Measurements from ENCODE around the gene UGT1A1. TPM values are rescaled to one million over a fixed set of nuclear protein-coding genes. Genes with fewer than 3 reads are reported as not detected.

UGT1A1 gene
- total RNA-seq, 1 experiment from 2014 or later = not detected

DNA sequence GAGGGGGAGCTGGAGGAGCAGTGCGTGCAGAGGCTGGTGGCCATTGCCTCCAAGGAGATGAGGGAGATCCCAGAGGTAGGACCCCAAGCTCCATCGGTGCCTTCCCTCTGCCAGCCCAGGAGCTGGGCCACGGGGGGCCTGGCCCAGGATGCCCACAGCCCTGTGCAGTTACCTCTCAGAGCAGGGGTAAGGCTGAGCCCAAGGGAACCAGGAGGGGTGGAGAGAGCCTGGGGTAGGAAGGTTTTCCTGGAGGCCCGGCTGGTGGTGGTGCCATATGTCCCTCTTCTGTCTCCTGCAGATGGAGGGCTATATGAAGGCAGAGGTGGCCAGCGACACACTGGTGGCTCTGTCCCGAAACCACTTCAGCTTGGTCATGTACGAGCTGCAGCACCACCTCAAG lies 29.5 kb downstream of the UGT1A1 start:
- no peaks in the 10 kb centered on the region for H3K4me1 ChIP-seq (ENCODE audit: control insufficient read depth in 1 of 2, insufficient read depth in 2 of 2, low read length in 2 of 2)
- no peak for DNase-seq (ENCODE audit: low read depth, low spot score)
- ChIA-PET RAD21 (ENCODE audit: low non-redundant PET in 1 of 2, low total read pairs in 2 of 2, uncharacterized antibody in 2 of 2, unreplicated experiment in 2 of 2) (no interaction called here), CTCF (no interaction called here), POLR2A (no interaction called here)
- intact Hi-C loops (cut with micrococcal nuclease) = no loop called here
- no TSS peak for BruUV-seq (replicated peaks)
- no peaks in the 10 kb centered on the region for H4K20me1 ChIP-seq (ENCODE audit: insufficient read depth)
- no peaks in the 10 kb centered on the region for H3K9me3 ChIP-seq (ENCODE audit: control insufficient read depth in 1 of 2, insufficient read depth in 1 of 2, low read depth in 1 of 2, low read length in 2 of 2)
- H3K79me2 ChIP-seq (ENCODE audit: insufficient read depth, low read length) = no peaks in the 10 kb centered on the region
- no peak overlapping the region for H3K4me3 ChIP-seq (replicated peaks in 1 of 2; ENCODE audit: low read depth in 1 of 2, low read length in 2 of 2)
- no peak overlapping the region for H3K9ac ChIP-seq (ENCODE audit: low read length)
- H3K27me3 ChIP-seq (ENCODE audit: insufficient read depth, low read length) = no peaks in the 10 kb centered on the region
- H2AFZ ChIP-seq (ENCODE audit: low read depth, low read length, poor library complexity, severe bottlenecking) = no peak overlapping the region
- no peak for ATAC-seq
- H3K9me2 ChIP-seq (ENCODE audit: insufficient read depth) = no peaks in the 10 kb centered on the region
- TF ChIP-seq YY1 (IDR thresholded peaks at IDR 0.05; ENCODE audit: extremely low read depth, insufficient replicate concordance, low read depth, low read length) (no peak), EGR1 (IDR thresholded peaks at IDR 0.05; ENCODE audit: low read depth) (no peak), POLR2A (IDR thresholded peaks at IDR 0.05; ENCODE audit: borderline replicate concordance, extremely low read depth, insufficient read depth, insufficient read length) (no peak), SIN3A (IDR thresholded peaks at IDR 0.05; ENCODE audit: low read depth) (no peak), POLR2AphosphoS5 (IDR thresholded peaks at IDR 0.05; ENCODE audit: low read depth, low read length) (no peak), CEBPB (IDR thresholded peaks at IDR 0.05; ENCODE audit: low read depth) (no peak), FOSL1 (IDR thresholded peaks at IDR 0.05; ENCODE audit: low read depth) (no peak), EZH2phosphoT487 (IDR thresholded peaks at IDR 0.05; ENCODE audit: borderline replicate concordance) (no peak), SRF (IDR thresholded peaks at IDR 0.05; ENCODE audit: low read depth) (no peak), ELF1 (IDR thresholded peaks at IDR 0.05; ENCODE audit: borderline replicate concordance, low read depth) (no peak), ZNF274 (IDR thresholded peaks at IDR 0.05; ENCODE audit: low read depth, low read length) (no peak), RAD21 (IDR thresholded peaks at IDR 0.05; ENCODE audit: low read depth) (no peak), CBX3 (IDR thresholded peaks at IDR 0.05; ENCODE audit: low read depth) (no peak), SP1 (IDR thresholded peaks at IDR 0.05; ENCODE audit: low read depth) (no peak), JUND (IDR thresholded peaks at IDR 0.05) (no peak), TCF7L2 (IDR thresholded peaks at IDR 0.05; ENCODE audit: borderline replicate concordance, extremely low read depth, insufficient read depth, insufficient read length) (no peak)
- TF ChIP-seq, protein P1, sequence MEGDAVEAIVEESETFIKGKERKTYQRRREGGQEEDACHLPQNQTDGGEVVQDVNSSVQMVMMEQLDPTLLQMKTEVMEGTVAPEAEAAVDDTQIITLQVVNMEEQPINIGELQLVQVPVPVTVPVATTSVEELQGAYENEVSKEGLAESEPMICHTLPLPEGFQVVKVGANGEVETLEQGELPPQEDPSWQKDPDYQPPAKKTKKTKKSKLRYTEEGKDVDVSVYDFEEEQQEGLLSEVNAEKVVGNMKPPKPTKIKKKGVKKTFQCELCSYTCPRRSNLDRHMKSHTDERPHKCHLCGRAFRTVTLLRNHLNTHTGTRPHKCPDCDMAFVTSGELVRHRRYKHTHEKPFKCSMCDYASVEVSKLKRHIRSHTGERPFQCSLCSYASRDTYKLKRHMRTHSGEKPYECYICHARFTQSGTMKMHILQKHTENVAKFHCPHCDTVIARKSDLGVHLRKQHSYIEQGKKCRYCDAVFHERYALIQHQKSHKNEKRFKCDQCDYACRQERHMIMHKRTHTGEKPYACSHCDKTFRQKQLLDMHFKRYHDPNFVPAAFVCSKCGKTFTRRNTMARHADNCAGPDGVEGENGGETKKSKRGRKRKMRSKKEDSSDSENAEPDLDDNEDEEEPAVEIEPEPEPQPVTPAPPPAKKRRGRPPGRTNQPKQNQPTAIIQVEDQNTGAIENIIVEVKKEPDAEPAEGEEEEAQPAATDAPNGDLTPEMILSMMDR (IDR thresholded peaks at IDR 0.05 in 2 of 3, conservative IDR thresholded peaks at IDR 0.05 in 1 of 3; ENCODE audit: borderline replicate concordance in 1 of 3, insufficient read depth in 1 of 3, low read depth in 2 of 3, low read length in 2 of 3) = no peak
- TF ChIP-seq, protein P2, sequence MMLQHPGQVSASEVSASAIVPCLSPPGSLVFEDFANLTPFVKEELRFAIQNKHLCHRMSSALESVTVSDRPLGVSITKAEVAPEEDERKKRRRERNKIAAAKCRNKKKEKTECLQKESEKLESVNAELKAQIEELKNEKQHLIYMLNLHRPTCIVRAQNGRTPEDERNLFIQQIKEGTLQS (IDR thresholded peaks at IDR 0.05) = no peak
- TF ChIP-seq, protein P3, sequence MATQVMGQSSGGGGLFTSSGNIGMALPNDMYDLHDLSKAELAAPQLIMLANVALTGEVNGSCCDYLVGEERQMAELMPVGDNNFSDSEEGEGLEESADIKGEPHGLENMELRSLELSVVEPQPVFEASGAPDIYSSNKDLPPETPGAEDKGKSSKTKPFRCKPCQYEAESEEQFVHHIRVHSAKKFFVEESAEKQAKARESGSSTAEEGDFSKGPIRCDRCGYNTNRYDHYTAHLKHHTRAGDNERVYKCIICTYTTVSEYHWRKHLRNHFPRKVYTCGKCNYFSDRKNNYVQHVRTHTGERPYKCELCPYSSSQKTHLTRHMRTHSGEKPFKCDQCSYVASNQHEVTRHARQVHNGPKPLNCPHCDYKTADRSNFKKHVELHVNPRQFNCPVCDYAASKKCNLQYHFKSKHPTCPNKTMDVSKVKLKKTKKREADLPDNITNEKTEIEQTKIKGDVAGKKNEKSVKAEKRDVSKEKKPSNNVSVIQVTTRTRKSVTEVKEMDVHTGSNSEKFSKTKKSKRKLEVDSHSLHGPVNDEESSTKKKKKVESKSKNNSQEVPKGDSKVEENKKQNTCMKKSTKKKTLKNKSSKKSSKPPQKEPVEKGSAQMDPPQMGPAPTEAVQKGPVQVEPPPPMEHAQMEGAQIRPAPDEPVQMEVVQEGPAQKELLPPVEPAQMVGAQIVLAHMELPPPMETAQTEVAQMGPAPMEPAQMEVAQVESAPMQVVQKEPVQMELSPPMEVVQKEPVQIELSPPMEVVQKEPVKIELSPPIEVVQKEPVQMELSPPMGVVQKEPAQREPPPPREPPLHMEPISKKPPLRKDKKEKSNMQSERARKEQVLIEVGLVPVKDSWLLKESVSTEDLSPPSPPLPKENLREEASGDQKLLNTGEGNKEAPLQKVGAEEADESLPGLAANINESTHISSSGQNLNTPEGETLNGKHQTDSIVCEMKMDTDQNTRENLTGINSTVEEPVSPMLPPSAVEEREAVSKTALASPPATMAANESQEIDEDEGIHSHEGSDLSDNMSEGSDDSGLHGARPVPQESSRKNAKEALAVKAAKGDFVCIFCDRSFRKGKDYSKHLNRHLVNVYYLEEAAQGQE (IDR thresholded peaks at IDR 0.05; ENCODE audit: low read depth) = no peak
- TF ChIP-seq, protein P4, sequence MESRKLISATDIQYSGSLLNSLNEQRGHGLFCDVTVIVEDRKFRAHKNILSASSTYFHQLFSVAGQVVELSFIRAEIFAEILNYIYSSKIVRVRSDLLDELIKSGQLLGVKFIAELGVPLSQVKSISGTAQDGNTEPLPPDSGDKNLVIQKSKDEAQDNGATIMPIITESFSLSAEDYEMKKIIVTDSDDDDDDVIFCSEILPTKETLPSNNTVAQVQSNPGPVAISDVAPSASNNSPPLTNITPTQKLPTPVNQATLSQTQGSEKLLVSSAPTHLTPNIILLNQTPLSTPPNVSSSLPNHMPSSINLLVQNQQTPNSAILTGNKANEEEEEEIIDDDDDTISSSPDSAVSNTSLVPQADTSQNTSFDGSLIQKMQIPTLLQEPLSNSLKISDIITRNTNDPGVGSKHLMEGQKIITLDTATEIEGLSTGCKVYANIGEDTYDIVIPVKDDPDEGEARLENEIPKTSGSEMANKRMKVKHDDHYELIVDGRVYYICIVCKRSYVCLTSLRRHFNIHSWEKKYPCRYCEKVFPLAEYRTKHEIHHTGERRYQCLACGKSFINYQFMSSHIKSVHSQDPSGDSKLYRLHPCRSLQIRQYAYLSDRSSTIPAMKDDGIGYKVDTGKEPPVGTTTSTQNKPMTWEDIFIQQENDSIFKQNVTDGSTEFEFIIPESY (IDR thresholded peaks at IDR 0.05; ENCODE audit: extremely low read depth, insufficient replicate concordance, low read length) = no peak
- no peaks in the 10 kb centered on the region for H3K36me3 ChIP-seq (ENCODE audit: control insufficient read depth in 1 of 2, insufficient read depth in 2 of 2, low read length in 2 of 2)
- no peak overlapping the region for H3K27ac ChIP-seq (ENCODE audit: low read depth, low read length)
- no peak overlapping the region for H3K4me2 ChIP-seq (ENCODE audit: low read length)
